GM12878 (cell line): Measurements from ENCODE around the gene NEK11. TPM values are rescaled to one million over a fixed set of nuclear protein-coding genes. Genes with fewer than 3 reads are reported as not detected.

Source experiments
- ATAC-seq: fragments of 200-7000 bp; cut with Tn5 transposase; 3 replicates; pipeline ENCODE4 v1.9.1; 2020; ENCODE audit warnings: mild to moderate bottlenecking, moderate library complexity
- BruUV-seq: library from RNA; stranded (reverse); fragments of 400-500 nt; replicated peaks from 2 replicates; lab custom pipeline; 2021; lab: Mats Ljungman, UMichigan
- CTCF ChIA-PET: fragments of 300-600 bp; sonication (Branson Sonifier 250); formaldehyde crosslinking; extraction: SDS; loops from one replicate; lab custom pipeline; 2021; ENCODE audit warnings: inconsistent platforms; lab: Yijun Ruan, JAX
- POLR2A ChIA-PET: fragments of 350-600 bp; formaldehyde crosslinking; extraction: SDS; loops from one replicate; lab custom pipeline; 2021; ENCODE audit warnings: inconsistent platforms; lab: Charles Lee
- RAD21 ChIA-PET: fragments of 300-600 bp; sonication (Branson Sonifier 250); formaldehyde crosslinking; loops from one replicate; lab custom pipeline; 2023; ENCODE audit warnings: antibody characterized with exemption; ENCODE audit not compliant: unreplicated experiment; lab: Charles Lee
- SMC1A ChIA-PET: fragments of 300-600 bp; sonication (Branson Sonifier 250); formaldehyde crosslinking; loops from one replicate; lab custom pipeline; 2023; ENCODE audit not compliant: unreplicated experiment, uncharacterized antibody; lab: Charles Lee
- DNase-seq: peaks from one replicate; pipeline ENCODE4 v3.0.0-alpha.2; 2011; ENCODE audit warnings: low read depth, low spot score
- FAIRE-seq: peaks from 3 replicates; lab custom pipeline; 2011; peaks lifted over from hg19 to GRCh38; lab: Jason Lieb, UNC
- H2AFZ ChIP-seq: 2 replicates; pipeline ENCODE4 v1.6.0; 2011; ENCODE audit warnings: low read depth, low read length, control low read depth; ENCODE audit not compliant: control insufficient read depth
- H3K27ac ChIP-seq: 2 replicates; pipeline ENCODE4 v1.5.1; 2011; ENCODE audit warnings: control low read depth; ENCODE audit not compliant: control insufficient read depth, insufficient read depth
- H3K27me3 ChIP-seq, 2 experiments: replicated peaks in 1 of 2; 2 replicates each; pipeline versions ENCODE4 v1.6.0 to v1.6.1; 2011; ENCODE audit warnings: low read length in 1 of 2; ENCODE audit not compliant: control insufficient read depth in 2 of 2, insufficient read depth in 2 of 2
- H3K36me3 ChIP-seq, 2 experiments: 2 replicates each; pipeline ENCODE4 v1.5.1; 2011; ENCODE audit warnings: low read length in 1 of 2; ENCODE audit not compliant: control insufficient read depth in 2 of 2, insufficient read depth in 2 of 2
- H3K4me1 ChIP-seq: 2 replicates; pipeline ENCODE4 v1.6.1; 2011; ENCODE audit warnings: mild to moderate bottlenecking, low read length, moderate library complexity, mixed read lengths; ENCODE audit not compliant: control insufficient read depth, insufficient read depth
- H3K4me2 ChIP-seq: 2 replicates; pipeline ENCODE4 v1.6.0; 2011; ENCODE audit warnings: control low read depth; ENCODE audit not compliant: control insufficient read depth, insufficient read depth
- H3K4me3 ChIP-seq: fragments of 200-600 bp; sonication (generic); 2 replicates; pipeline ENCODE4 v1.5.1; 2016
- H3K79me2 ChIP-seq: 2 replicates; pipeline ENCODE4 v1.6.0; 2011; ENCODE audit warnings: low read length; ENCODE audit not compliant: control insufficient read depth, insufficient read depth
- H3K9ac ChIP-seq: 2 replicates; pipeline ENCODE4 v1.8.0; 2011; ENCODE audit warnings: low read length, control low read depth, mixed read lengths; ENCODE audit not compliant: control insufficient read depth, insufficient read depth
- H3K9me3 ChIP-seq: replicated peaks from 3 replicates; pipeline ENCODE4 v1.5.1; 2011; ENCODE audit warnings: mild to moderate bottlenecking, low read length; ENCODE audit not compliant: control insufficient read depth, insufficient read depth
- H4K20me1 ChIP-seq: 2 replicates; pipeline ENCODE4 v1.6.0; 2011; ENCODE audit not compliant: control insufficient read depth, insufficient read depth
- BMI1 ChIP-seq: fragments of 450-650 bp; IDR thresholded peaks from 2 replicates; pipeline ENCODE4 v1.6.1; 2016; ENCODE audit warnings: mild to moderate bottlenecking, moderate library complexity, borderline replicate concordance
- CEBPB ChIP-seq, 2 experiments: fragments of 150-350 bp in 1 of 2; IDR thresholded peaks; 2 replicates each; pipeline ENCODE4 v1.6.1; 2012 to 2014; ENCODE audit warnings: low read depth in 2 of 2, low read length in 2 of 2, borderline replicate concordance in 1 of 2, inconsistent platforms in 1 of 2
- ELK1 ChIP-seq: IDR thresholded peaks from 2 replicates; pipeline ENCODE4 v1.6.1; 2012; ENCODE audit warnings: low read depth, low read length, improper control_type of control experiment
- IKZF2 ChIP-seq, 2 experiments: fragments of 450-650 bp; IDR thresholded peaks; 2 replicates each; pipeline ENCODE4 v1.6.1; 2017; ENCODE audit warnings: mild to moderate bottlenecking in 2 of 2, moderate library complexity in 2 of 2
- IRF4 ChIP-seq: IDR thresholded peaks from 2 replicates; pipeline ENCODE4 v1.6.1; 2011; ENCODE audit warnings: low read depth, low read length
- JUNB ChIP-seq: IDR thresholded peaks from 2 replicates; pipeline ENCODE4 v1.6.1; 2016; ENCODE audit warnings: antibody characterized with exemption, mild to moderate bottlenecking
- KAT2A ChIP-seq: conservative IDR thresholded peaks from 2 replicates; pipeline ENCODE4 v1.6.1; 2011; ENCODE audit warnings: low read depth, low read length; ENCODE audit not compliant: control insufficient read depth
- SMC3 ChIP-seq: IDR thresholded peaks from 2 replicates; pipeline ENCODE4 v1.6.1; 2011; ENCODE audit warnings: low read length, improper control_type of control experiment, borderline replicate concordance
- STAT3 ChIP-seq: IDR thresholded peaks from 2 replicates; pipeline ENCODE4 v1.6.1; 2011; ENCODE audit warnings: low read depth, low read length, improper control_type of control experiment
- USF2 ChIP-seq: IDR thresholded peaks from 2 replicates; pipeline ENCODE4 v1.6.1; 2011; ENCODE audit warnings: low read depth, low read length, improper control_type of control experiment, borderline replicate concordance
- ZSCAN29 ChIP-seq: fragments of 450-650 bp; IDR thresholded peaks from 2 replicates; pipeline ENCODE4 v1.6.1; 2017; ENCODE audit warnings: mild to moderate bottlenecking, moderate library complexity
- WGBS: methylation state at CpG from one replicate; pipeline ENCODE4 v1.1.6; 2016; ENCODE audit warnings: low lambda C conversion rate; ENCODE audit not compliant: insufficient replicate concordance, insufficient coverage; ENCODE audit errors: missing lambda C conversion rate; 5-methylcytosine and 5-hydroxymethylcytosine counted together
- in situ Hi-C: fragments of 300-500 bp; cut with MboI; formaldehyde crosslinking; loops from 9 replicates; pipeline ENCODE4 v1.14.3; 2018; ENCODE audit warnings: mixed read lengths
- intact Hi-C: fragments of 100-400 bp; cut with micrococcal nuclease; formaldehyde crosslinking; loops from one replicate; pipeline ENCODE4 v1.14.2; 2022; ENCODE audit not compliant: unreplicated experiment
- polyA plus RNA-seq, 11 experiments: library from polyadenylated mRNA; depleted of rRNA in 4 of 11; unstranded in 6 of 11; stranded (reverse) in 5 of 11; fragments of >200 nt; fragmentation: Nextera tagmentation in 4 of 11; fragmentation: Illumina TruSeq in 1 of 11; extraction: Ambion mirVana in 4 of 11; extraction: Trizol in 1 of 11; gene quantifications; 1 replicate in 1 of 11; 2 replicates in 10 of 11; pipeline versions ENCODE4 v1.2.1 to v1.2.3, GENCODE V29; 2011 to 2016; ENCODE audit warnings: inconsistent platforms in 2 of 11, missing spikeins in 2 of 11, low read depth in 1 of 11
- total RNA-seq, 4 experiments: library from RNA; depleted of rRNA in 3 of 4; stranded (reverse); fragments of >200 nt in 3 of 4; fragmentation: Illumina TruSeq in 1 of 4; extraction: Trizol in 1 of 4; gene quantifications; 2 replicates each; pipeline versions ENCODE4 v1.2.1 to v1.2.3, GENCODE V29; 2013 to 2021

NEK11 gene
- total and polyA plus RNA-seq, 10 of the 15 experiments (the other 5 are each of a cell fraction or from before 2014, with no cell fraction given) = 0.05 to 0.94 (median 0.36) TPM; not detected in 1

- TF ChIP-seq ELK1 (no peak), STAT3 (no peak), SMC3 (no peak), BMI1 (no peak), KAT2A (no peak), IKZF2 (IDR thresholded peaks at IDR 0.05) (no peak), CEBPB (IDR thresholded peaks at IDR 0.05; ENCODE audit: borderline replicate concordance in 1 of 2, low read depth in 2 of 2, low read length in 2 of 2) (no peak), JUNB (no peak)
These were observed 299.6 kb downstream of the NEK11 start (continued) for GRCh38 chr3:131326307-131326706.

- 23% methylated on average over 3 of the region's 3 CpGs for WGBS
- SMC1A ChIA-PET = interaction anchor here (1.5 kb wide), 1 partner anchor 17 kb away, joined by 4 read pairs; no protein-coding TSS in a partner anchor
- FAIRE-seq = no peak
- H4K20me1 ChIP-seq = no peaks in the 10 kb centered on the region
- H3K4me3 ChIP-seq = no peak overlapping the region
- H3K27ac ChIP-seq = no peak overlapping the region
- H3K79me2 ChIP-seq = no peaks in the 10 kb centered on the region
- TF ChIP-seq ZSCAN29 = no peak
- no peak for TF ChIP-seq IRF4
- TF ChIP-seq USF2 = no peak
- TF ChIP-seq, all 136 proteins: peak for 0
- intact Hi-C loops (no loop called here), in situ Hi-C loops (no loop called here)
- CTCF ChIA-PET = no interaction called here
- H3K4me2 ChIP-seq = no peak overlapping the region
- H3K9me3 ChIP-seq = no peaks in the 10 kb centered on the region
- no peaks in the 10 kb centered on the region for H3K27me3 ChIP-seq
- H2AFZ ChIP-seq = no peak overlapping the region; the same call in 1 of the 2 replicates
- RAD21 ChIA-PET = no interaction called here
- POLR2A ChIA-PET = no interaction called here
- ATAC-seq (no peak), DNase-seq (no peak)
- BruUV-seq = no TSS peak
- H3K4me1 ChIP-seq = no peaks in the 10 kb centered on the region
- no peak overlapping the region for H3K9ac ChIP-seq
- H3K36me3 ChIP-seq = no peaks in the 10 kb centered on the region
These were observed 302.0 kb downstream of the NEK11 start for GRCh38 chr3:131328721-131329120.
